Measurements from ENCODE around the gene CEMIP. TPM values are rescaled to one million over a fixed set of nuclear protein-coding genes. Genes with fewer than 3 reads are reported as not detected.
A peak's percentile ranks its signal among the peaks of the same experiment; 100 is the strongest.

CEMIP gene
- total and polyA plus RNA-seq, 4 experiments from 2014 or later: 0.03 to 0.23 (median 0.17) TPM; not detected in 1

DNA sequence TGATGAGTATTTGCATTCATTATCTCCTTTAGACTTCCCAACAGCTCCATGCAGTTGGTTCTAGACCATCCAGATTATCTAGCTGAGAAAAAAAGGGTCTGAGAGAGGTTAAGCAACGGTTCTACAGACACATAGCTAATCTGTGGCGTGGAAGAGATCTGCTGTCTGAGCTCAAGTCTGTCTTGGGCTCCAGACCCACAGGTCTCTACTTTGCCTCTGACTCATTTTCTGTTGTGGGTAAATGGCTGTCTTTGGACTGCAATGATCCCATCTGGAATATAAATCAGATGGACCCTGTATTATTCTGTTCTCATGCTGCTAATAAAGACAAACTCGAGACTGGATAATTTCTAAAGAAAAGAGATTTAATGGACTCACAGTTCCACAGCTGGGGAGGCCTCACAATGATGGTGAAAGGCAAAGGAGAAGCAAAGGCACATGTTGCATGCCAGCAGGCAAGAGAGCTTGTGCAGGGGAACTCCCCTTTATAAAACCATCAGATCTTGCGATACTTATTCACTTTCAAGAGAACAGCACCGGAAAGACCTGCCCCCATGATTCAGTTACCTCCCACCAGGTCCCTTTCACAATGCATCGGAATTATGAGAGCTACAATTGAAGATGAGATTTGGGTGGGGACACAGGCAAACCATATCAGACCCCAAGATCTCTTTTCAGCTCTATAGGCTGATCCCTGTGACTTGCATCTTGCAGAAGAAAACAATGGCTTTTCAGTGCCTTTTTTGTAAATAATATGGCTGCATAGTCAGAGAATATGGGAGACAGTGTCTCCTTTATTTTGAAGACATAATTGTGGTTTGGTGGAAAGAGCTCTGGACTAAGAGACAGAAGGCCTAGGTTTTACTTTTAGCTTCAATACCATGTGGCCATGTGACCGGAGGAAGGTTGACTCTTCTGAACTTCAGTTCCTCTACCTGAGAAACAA is 24.7 kb downstream of the CEMIP start:
- Mint-ChIP-seq H3K4me1 (peaks cover 12 to 24% (median 17%) of the 10 kb centered on the region in 4 donors), H3K9me3 (peaks cover 0 to 3% (median 0%) of the 10 kb centered on the region in 8 donors), H3K27ac (peak overlapping the region in 5 of 7 donors; percentile 38 to 67 (median 64)), H3K36me3 (no peaks in the 10 kb centered on the region), H3K27me3 (peaks cover 2 to 3% of the 10 kb centered on the region in 2 donors), H3K4me3 (peak overlapping the region in 4 of 8 donors; percentile 18 to 75 (median 23))
- peaks cover 19% of the 10 kb centered on the region for H3K4me1 ChIP-seq (ENCODE audit: insufficient read depth, low read length)
- H3K27ac ChIP-seq (ENCODE audit: low read depth, low read length): no peak overlapping the region
- POLR2A ChIA-PET (ENCODE audit: partially characterized antibody): interaction anchor here (1.0 kb wide), 1 partner anchor 8 kb away, joined by 3 read pairs; no protein-coding TSS in a partner anchor
- intact Hi-C loops (cut with micrococcal nuclease): no loop called here
- H3K36me3 ChIP-seq (ENCODE audit: insufficient read depth, low read length): no peaks in the 10 kb centered on the region
- H3K4me3 ChIP-seq (ENCODE audit: low read length in 2 of 2): no peak overlapping the region
- no peaks in the 10 kb centered on the region for H3K9me3 ChIP-seq (ENCODE audit: control insufficient read depth in 1 of 2, low read length in 2 of 2)
- CTCF ChIA-PET (ENCODE audit: partially characterized antibody): interaction anchor here (1.2 to 2.2 kb wide), 2 partner anchors 10 to 462 kb away, joined by 3 to 5 read pairs; no protein-coding TSS in a partner anchor
- no peaks in the 10 kb centered on the region for H3K27me3 ChIP-seq (ENCODE audit: insufficient read depth, low read length)
- peak in 2 of 5 donors; percentile 11 to 46 for DNase-seq

- H3K4me3 ChIP-seq (ENCODE audit: low read length in 2 of 2): no peak overlapping the region
- CTCF ChIA-PET (ENCODE audit: partially characterized antibody): interaction anchor here (1.2 to 2.2 kb wide), 2 partner anchors 11 to 461 kb away, joined by 3 to 5 read pairs; no protein-coding TSS in a partner anchor
- no peaks in the 10 kb centered on the region for H3K9me3 ChIP-seq (ENCODE audit: control insufficient read depth in 1 of 2, low read length in 2 of 2)
- no peaks in the 10 kb centered on the region for H3K36me3 ChIP-seq (ENCODE audit: insufficient read depth, low read length)
- H3K4me3 Mint-ChIP-seq: peak overlapping the region in 5 of 8 donors; percentile 21 to 75 (median 47)
- intact Hi-C loops (cut with micrococcal nuclease): no loop called here
- H3K4me1 Mint-ChIP-seq: peaks cover 12 to 24% (median 17%) of the 10 kb centered on the region in 4 donors
- no peaks in the 10 kb centered on the region for H3K27me3 ChIP-seq (ENCODE audit: insufficient read depth, low read length)
- no peak for DNase-seq
- no peaks in the 10 kb centered on the region for H3K36me3 Mint-ChIP-seq
- H3K27ac ChIP-seq (ENCODE audit: low read depth, low read length): no peak overlapping the region
- peak overlapping the region in 4 of 7 donors; percentile 32 to 74 (median 57) for H3K27ac Mint-ChIP-seq
- peaks cover 0 to 3% (median 0%) of the 10 kb centered on the region in 8 donors for H3K9me3 Mint-ChIP-seq
- H3K27me3 Mint-ChIP-seq: peaks cover 2 to 3% of the 10 kb centered on the region in 2 donors
- H3K4me1 ChIP-seq (ENCODE audit: insufficient read depth, low read length): peaks cover 19% of the 10 kb centered on the region
- POLR2A ChIA-PET (ENCODE audit: partially characterized antibody): no interaction called here
Measured at GRCh38 chr15:80804970-80805495, 25.9 kb downstream of the CEMIP start.

GRCh38 chr15:80811781-80812315 is 32.7 kb downstream of the CEMIP start:
- Histone ChIP-seq H3K4me3 (ENCODE audit: low read length in 2 of 2) (no peak overlapping the region), H3K4me1 (ENCODE audit: insufficient read depth, low read length) (no peaks in the 10 kb centered on the region), H3K27me3 (ENCODE audit: insufficient read depth, low read length) (no peaks in the 10 kb centered on the region), H3K9me3 (ENCODE audit: control insufficient read depth in 1 of 2, low read length in 2 of 2) (no peaks in the 10 kb centered on the region), H3K36me3 (ENCODE audit: insufficient read depth, low read length) (no peaks in the 10 kb centered on the region), H3K27ac (ENCODE audit: low read depth, low read length) (no peak overlapping the region)
- intact Hi-C loops (cut with micrococcal nuclease): no loop called here
- H3K36me3 Mint-ChIP-seq: no peaks in the 10 kb centered on the region
- peaks cover 0 to 3% (median 0%) of the 10 kb centered on the region in 8 donors for H3K9me3 Mint-ChIP-seq
- DNase-seq: no peak
- CTCF ChIA-PET (ENCODE audit: partially characterized antibody): no interaction called here
- POLR2A ChIA-PET (ENCODE audit: partially characterized antibody): no interaction called here
- H3K4me3 Mint-ChIP-seq: no peak overlapping the region
- no peak overlapping the region for H3K27ac Mint-ChIP-seq
- peaks cover 0 to 2% (median 0%) of the 10 kb centered on the region in 4 donors for H3K4me1 Mint-ChIP-seq
- H3K27me3 Mint-ChIP-seq: peaks cover 8 to 10% of the 10 kb centered on the region in 2 donors

GRCh38 chr15:80815106-80815505 is 35.9 kb downstream of the CEMIP start:
- CTCF ChIA-PET (ENCODE audit: partially characterized antibody): no interaction called here

GRCh38 chr15:80816049-80816653 is 37.0 kb downstream of the CEMIP start:
- no peak overlapping the region for H3K4me3 ChIP-seq (ENCODE audit: low read length in 2 of 2)
- Mint-ChIP-seq H3K4me3 (no peak overlapping the region), H3K27me3 (peaks cover 8 to 22% of the 10 kb centered on the region in 2 donors), H3K4me1 (no peaks in the 10 kb centered on the region), H3K9me3 (peaks cover 0 to 2% (median 0%) of the 10 kb centered on the region in 8 donors), H3K27ac (no peak overlapping the region), H3K36me3 (no peaks in the 10 kb centered on the region)
- intact Hi-C loops (cut with micrococcal nuclease): no loop called here
- H3K36me3 ChIP-seq (ENCODE audit: insufficient read depth, low read length): no peaks in the 10 kb centered on the region
- CTCF ChIA-PET (ENCODE audit: partially characterized antibody): no interaction called here
- no peaks in the 10 kb centered on the region for H3K9me3 ChIP-seq (ENCODE audit: control insufficient read depth in 1 of 2, low read length in 2 of 2)
- POLR2A ChIA-PET (ENCODE audit: partially characterized antibody): no interaction called here
- H3K27ac ChIP-seq (ENCODE audit: low read depth, low read length): no peak overlapping the region
- no peak for DNase-seq
- no peaks in the 10 kb centered on the region for H3K4me1 ChIP-seq (ENCODE audit: insufficient read depth, low read length)
- H3K27me3 ChIP-seq (ENCODE audit: insufficient read depth, low read length): no peaks in the 10 kb centered on the region

More at GRCh38 chr15:80815106-80815505, 35.9 kb downstream of the CEMIP start:
- intact Hi-C loops (cut with micrococcal nuclease): no loop called here
- no peak for DNase-seq
- H3K4me3 Mint-ChIP-seq: no peak overlapping the region
- H3K36me3 ChIP-seq (ENCODE audit: insufficient read depth, low read length): no peaks in the 10 kb centered on the region
- H3K36me3 Mint-ChIP-seq: no peaks in the 10 kb centered on the region
- no peak overlapping the region for H3K4me3 ChIP-seq (ENCODE audit: low read length in 2 of 2)
- H3K27me3 Mint-ChIP-seq: peaks cover 12 to 22% of the 10 kb centered on the region in 2 donors
- POLR2A ChIA-PET (ENCODE audit: partially characterized antibody): no interaction called here
- H3K9me3 Mint-ChIP-seq: peaks cover 0 to 3% (median 0%) of the 10 kb centered on the region in 8 donors
- H3K4me1 Mint-ChIP-seq: no peaks in the 10 kb centered on the region
- H3K4me1 ChIP-seq (ENCODE audit: insufficient read depth, low read length): no peaks in the 10 kb centered on the region
- H3K9me3 ChIP-seq (ENCODE audit: control insufficient read depth in 1 of 2, low read length in 2 of 2): no peaks in the 10 kb centered on the region
- no peaks in the 10 kb centered on the region for H3K27me3 ChIP-seq (ENCODE audit: insufficient read depth, low read length)
- H3K27ac ChIP-seq (ENCODE audit: low read depth, low read length): no peak overlapping the region
- no peak overlapping the region for H3K27ac Mint-ChIP-seq

- no peaks in the 10 kb centered on the region for H3K36me3 ChIP-seq (ENCODE audit: insufficient read depth, low read length)
- Mint-ChIP-seq H3K4me1 (no peaks in the 10 kb centered on the region), H3K36me3 (no peaks in the 10 kb centered on the region), H3K27me3 (peaks cover 8 to 24% of the 10 kb centered on the region in 2 donors), H3K9me3 (peaks cover 0 to 2% (median 0%) of the 10 kb centered on the region in 8 donors), H3K27ac (no peak overlapping the region), H3K4me3 (no peak overlapping the region)
- DNase-seq: no peak
- H3K27ac ChIP-seq (ENCODE audit: low read depth, low read length): no peak overlapping the region
- CTCF ChIA-PET (ENCODE audit: partially characterized antibody): no interaction called here
- intact Hi-C loops (cut with micrococcal nuclease): no loop called here
- no peaks in the 10 kb centered on the region for H3K9me3 ChIP-seq (ENCODE audit: control insufficient read depth in 1 of 2, low read length in 2 of 2)
- H3K4me3 ChIP-seq (ENCODE audit: low read length in 2 of 2): no peak overlapping the region
- POLR2A ChIA-PET (ENCODE audit: partially characterized antibody): no interaction called here
- no peaks in the 10 kb centered on the region for H3K27me3 ChIP-seq (ENCODE audit: insufficient read depth, low read length)
- no peaks in the 10 kb centered on the region for H3K4me1 ChIP-seq (ENCODE audit: insufficient read depth, low read length)
Measured at GRCh38 chr15:80816936-80817335, 37.8 kb downstream of the CEMIP start.

DNA sequence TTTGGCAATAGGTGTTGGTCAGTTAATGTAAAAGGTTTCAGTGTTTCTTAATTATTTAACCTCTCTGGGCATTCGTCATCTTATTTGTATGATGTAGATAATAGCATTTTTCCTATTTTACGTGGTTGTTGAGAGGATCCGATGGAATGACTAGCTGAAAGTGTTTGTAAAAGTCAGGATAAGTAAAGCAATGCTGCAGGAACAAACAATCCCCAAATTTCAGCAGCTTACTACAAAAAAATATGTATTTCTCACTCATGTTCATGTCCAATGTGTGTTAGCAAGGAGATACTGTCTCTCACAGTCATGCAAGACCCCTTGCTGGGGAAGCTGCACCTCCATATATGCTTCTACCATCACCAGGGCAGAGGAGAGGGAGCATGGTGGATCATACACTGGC is 38.7 kb downstream of the CEMIP start:
- H3K9me3 Mint-ChIP-seq: peaks cover 0 to 2% (median 0%) of the 10 kb centered on the region in 8 donors
- no peak overlapping the region for H3K4me3 Mint-ChIP-seq
- H3K27me3 Mint-ChIP-seq: peaks cover 8 to 24% of the 10 kb centered on the region in 2 donors
- H3K27ac ChIP-seq (ENCODE audit: low read depth, low read length): no peak overlapping the region
- no peak for DNase-seq
- H3K4me1 Mint-ChIP-seq: no peaks in the 10 kb centered on the region
- ChIA-PET CTCF (ENCODE audit: partially characterized antibody) (no interaction called here), POLR2A (ENCODE audit: partially characterized antibody) (no interaction called here)
- no peaks in the 10 kb centered on the region for H3K9me3 ChIP-seq (ENCODE audit: control insufficient read depth in 1 of 2, low read length in 2 of 2)
- no peak overlapping the region for H3K4me3 ChIP-seq (ENCODE audit: low read length in 2 of 2)
- H3K27ac Mint-ChIP-seq: no peak overlapping the region
- H3K36me3 Mint-ChIP-seq: no peaks in the 10 kb centered on the region
- H3K4me1 ChIP-seq (ENCODE audit: insufficient read depth, low read length): no peaks in the 10 kb centered on the region
- intact Hi-C loops (cut with micrococcal nuclease): no loop called here
- no peaks in the 10 kb centered on the region for H3K27me3 ChIP-seq (ENCODE audit: insufficient read depth, low read length)
- no peaks in the 10 kb centered on the region for H3K36me3 ChIP-seq (ENCODE audit: insufficient read depth, low read length)

Data from CD4-positive, alpha-beta memory T cell (primary cell).